Thymus (tissue), 11 donors: ENCODE data around the gene SPHK1. TPM values are rescaled to one million over a fixed set of nuclear protein-coding genes. Genes with fewer than 3 reads are reported as not detected.

Experiments
- DNase-seq, 9 donors: peaks; one replicate each; pipeline ENCODE4 v3.0.0-alpha.2; 2013; ENCODE audit warnings: low spot score in 9 of 9, low read depth in 6 of 9, missing footprints in 1 of 9
- H3K27ac ChIP-seq, 2 donors: one replicate each; pipeline ENCODE4 v1.5.1; 2013; ENCODE audit warnings: control low read depth in 1 of 2, low read depth in 1 of 2, low read length in 1 of 2, mild to moderate bottlenecking in 1 of 2, moderate library complexity in 1 of 2
- H3K27me3 ChIP-seq, 2 donors: one replicate each; pipeline ENCODE4 v1.5.1; 2013; ENCODE audit warnings: low read length in 1 of 2; ENCODE audit not compliant: control insufficient read depth in 2 of 2, insufficient read depth in 1 of 2
- H3K36me3 ChIP-seq, 2 donors: one replicate each; pipeline ENCODE4 v1.5.1; 2013; ENCODE audit warnings: low read length in 1 of 2, mild to moderate bottlenecking in 1 of 2, moderate library complexity in 1 of 2; ENCODE audit not compliant: control insufficient read depth in 2 of 2, insufficient read depth in 2 of 2
- H3K4me1 ChIP-seq, 2 donors: one replicate each; pipeline ENCODE4 v1.5.1; 2013; ENCODE audit warnings: low read length in 2 of 2; ENCODE audit not compliant: control insufficient read depth in 2 of 2, insufficient read depth in 2 of 2
- H3K4me3 ChIP-seq, 2 donors: one replicate each; pipeline ENCODE4 v1.5.1; 2013; ENCODE audit warnings: low read length in 2 of 2, control low read depth in 1 of 2, mild to moderate bottlenecking in 1 of 2
- H3K9me3 ChIP-seq, 2 donors: one replicate each; pipeline ENCODE4 v1.5.1; 2013; ENCODE audit warnings: low read length in 1 of 2, mild to moderate bottlenecking in 1 of 2; ENCODE audit not compliant: control insufficient read depth in 2 of 2, insufficient read depth in 1 of 2
- WGBS: extraction: QIAGEN DNeasy Blood & Tissue Kit; methylation state at CpG from one replicate; pipeline ENCODE4 v1.1.7; 2013; 5-methylcytosine and 5-hydroxymethylcytosine counted together
- polyA plus RNA-seq: library from polyadenylated mRNA; stranded (reverse); fragments of 200-250 nt; gene quantifications from one replicate; pipeline ENCODE4 v1.2.3, GENCODE V29; 2013
- total RNA-seq: library from RNA; stranded (reverse); fragments of 120-200 nt; gene quantifications from one replicate; pipeline ENCODE4 v1.2.4, GENCODE V29; 2013
- donor health status: healthy.

SPHK1 gene
- total and polyA plus RNA-seq, 2 donors = 5.9 to 35.2 TPM

GRCh38 chr17:76420356-76421043, 36.1 kb downstream of the SPHK1 start:
- H3K27ac ChIP-seq = no peak overlapping the region
- no peaks in the 10 kb centered on the region for H3K27me3 ChIP-seq
- peaks cover 0 to 11% of the 10 kb centered on the region in 2 donors for H3K36me3 ChIP-seq
- H3K9me3 ChIP-seq = no peaks in the 10 kb centered on the region
- peaks cover 8 to 19% of the 10 kb centered on the region in 2 donors for H3K4me1 ChIP-seq
- 94% methylated on average over 10 of the region's 10 CpGs for WGBS
- DNase-seq = no peak
- H3K4me3 ChIP-seq = no peak overlapping the region

- H3K9me3 ChIP-seq = no peaks in the 10 kb centered on the region
- H3K36me3 ChIP-seq = peaks cover 0 to 11% of the 10 kb centered on the region in 2 donors
- no peak overlapping the region for H3K4me3 ChIP-seq
- DNase-seq = no peak
- 95% methylated on average over 7 of the region's 7 CpGs for WGBS
- H3K27me3 ChIP-seq = no peaks in the 10 kb centered on the region
- H3K4me1 ChIP-seq = peaks cover 8 to 19% of the 10 kb centered on the region in 2 donors
- H3K27ac ChIP-seq = no peak overlapping the region
These were observed 36.6 kb downstream of the SPHK1 start for GRCh38 chr17:76421044-76421407.

- Histone ChIP-seq H3K4me3 (no peak overlapping the region), H3K4me1 (peaks cover 8 to 14% of the 10 kb centered on the region in 2 donors), H3K36me3 (peaks cover 0 to 11% of the 10 kb centered on the region in 2 donors), H3K27me3 (no peaks in the 10 kb centered on the region), H3K27ac (no peak overlapping the region), H3K9me3 (no peaks in the 10 kb centered on the region)
- no peak for DNase-seq
- 98% methylated on average over 8 of the region's 8 CpGs for WGBS
These were observed 38.0 kb downstream of the SPHK1 start for GRCh38 chr17:76422406-76422805.

- WGBS = 97% methylated on average over 6 of the region's 6 CpGs
- DNase-seq = no peak
- Histone ChIP-seq H3K27ac (no peak overlapping the region), H3K4me3 (no peak overlapping the region), H3K4me1 (peaks cover 4 to 10% of the 10 kb centered on the region in 2 donors), H3K36me3 (peaks cover 0 to 11% of the 10 kb centered on the region in 2 donors), H3K27me3 (no peaks in the 10 kb centered on the region), H3K9me3 (no peaks in the 10 kb centered on the region)
These were observed 38.5 kb downstream of the SPHK1 start for GRCh38 chr17:76422860-76423259.

- H3K4me3 ChIP-seq = no peak overlapping the region
- H3K36me3 ChIP-seq = peaks cover 0 to 8% of the 10 kb centered on the region in 2 donors
These were observed 42.4 kb downstream of the SPHK1 start for GRCh38 chr17:76426853-76427252.

GRCh38 chr17:76427501-76428231, 43.3 kb downstream of the SPHK1 start:
- no peak for DNase-seq
- Histone ChIP-seq H3K27me3 (no peaks in the 10 kb centered on the region), H3K36me3 (peaks cover 0 to 3% of the 10 kb centered on the region in 2 donors), H3K4me3 (no peak overlapping the region), H3K9me3 (no peaks in the 10 kb centered on the region), H3K4me1 (no peaks in the 10 kb centered on the region), H3K27ac (peak overlapping the region in 1 of 2 donors; percentile 3)
- 94% methylated on average over 8 of the region's 8 CpGs for WGBS

More at GRCh38 chr17:76426853-76427252, 42.4 kb downstream of the SPHK1 start:
- H3K4me1 ChIP-seq = no peaks in the 10 kb centered on the region
- no peak overlapping the region for H3K27ac ChIP-seq
- H3K27me3 ChIP-seq = no peaks in the 10 kb centered on the region
- WGBS = 95% methylated on average over 3 of the region's 3 CpGs
- H3K9me3 ChIP-seq = no peaks in the 10 kb centered on the region
- no peak for DNase-seq

GRCh38 chr17:76428511-76428910, 44.1 kb downstream of the SPHK1 start:
- Histone ChIP-seq H3K4me3 (no peak overlapping the region), H3K27ac (no peak overlapping the region), H3K27me3 (no peaks in the 10 kb centered on the region), H3K9me3 (no peaks in the 10 kb centered on the region), H3K36me3 (no peaks in the 10 kb centered on the region), H3K4me1 (no peaks in the 10 kb centered on the region)
- 94% methylated on average over 1 of the region's 1 CpG for WGBS
- no peak for DNase-seq

- Histone ChIP-seq H3K27me3 (no peaks in the 10 kb centered on the region), H3K9me3 (no peaks in the 10 kb centered on the region), H3K27ac (no peak overlapping the region), H3K4me1 (no peaks in the 10 kb centered on the region), H3K36me3 (peaks cover 0 to 5% of the 10 kb centered on the region in 2 donors), H3K4me3 (no peak overlapping the region)
- over 99% methylated on average over 2 of the region's 2 CpGs for WGBS
- no peak for DNase-seq
These were observed 47.1 kb downstream of the SPHK1 start for GRCh38 chr17:76431509-76431908.

- no peaks in the 10 kb centered on the region for H3K9me3 ChIP-seq
- no peak for DNase-seq
- H3K36me3 ChIP-seq = peaks cover 0 to 5% of the 10 kb centered on the region in 2 donors
- H3K27me3 ChIP-seq = no peaks in the 10 kb centered on the region
- 97% methylated on average over 6 of the region's 6 CpGs for WGBS
- H3K27ac ChIP-seq = no peak overlapping the region
- H3K4me3 ChIP-seq = no peak overlapping the region
- H3K4me1 ChIP-seq = no peaks in the 10 kb centered on the region
These were observed 47.6 kb downstream of the SPHK1 start for GRCh38 chr17:76432004-76432403.
